Measurements from ENCODE around the gene FIGNL1. TPM values are rescaled to one million over a fixed set of nuclear protein-coding genes. Genes with fewer than 3 reads are reported as not detected.

The FIGNL1 gene
- total RNA-seq, 1 experiment from 2014 or later: 6.4 TPM

- TF ChIP-seq KAT7 (CRISPR knock-in tag; IDR thresholded peaks at IDR 0.05; ENCODE audit: borderline replicate concordance) (no peak), PRDM15 (CRISPR knock-in tag; IDR thresholded peaks at IDR 0.05) (no peak), AR (CRISPR knock-in tag; IDR thresholded peaks at IDR 0.05) (no peak), ESRRA (CRISPR knock-in tag; IDR thresholded peaks at IDR 0.05; ENCODE audit: borderline replicate concordance) (no peak), ZNF671 (CRISPR knock-in tag; IDR thresholded peaks at IDR 0.05) (no peak), E2F1 (CRISPR knock-in tag; IDR thresholded peaks at IDR 0.05) (no peak), TCF7 (CRISPR knock-in tag; IDR thresholded peaks at IDR 0.05; ENCODE audit: low read depth) (no peak), SMAD3 (CRISPR knock-in tag; IDR thresholded peaks at IDR 0.05; ENCODE audit: borderline replicate concordance) (no peak), TEAD1 (CRISPR knock-in tag; IDR thresholded peaks at IDR 0.05) (no peak), ZBTB43 (CRISPR knock-in tag; IDR thresholded peaks at IDR 0.05) (no peak), SOX15 (CRISPR knock-in tag; IDR thresholded peaks at IDR 0.05) (no peak)
- TF ChIP-seq, protein P1, sequence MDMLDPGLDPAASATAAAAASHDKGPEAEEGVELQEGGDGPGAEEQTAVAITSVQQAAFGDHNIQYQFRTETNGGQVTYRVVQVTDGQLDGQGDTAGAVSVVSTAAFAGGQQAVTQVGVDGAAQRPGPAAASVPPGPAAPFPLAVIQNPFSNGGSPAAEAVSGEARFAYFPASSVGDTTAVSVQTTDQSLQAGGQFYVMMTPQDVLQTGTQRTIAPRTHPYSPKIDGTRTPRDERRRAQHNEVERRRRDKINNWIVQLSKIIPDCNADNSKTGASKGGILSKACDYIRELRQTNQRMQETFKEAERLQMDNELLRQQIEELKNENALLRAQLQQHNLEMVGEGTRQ (CRISPR knock-in tag; IDR thresholded peaks at IDR 0.05): no peak
- TF ChIP-seq, protein P2, sequence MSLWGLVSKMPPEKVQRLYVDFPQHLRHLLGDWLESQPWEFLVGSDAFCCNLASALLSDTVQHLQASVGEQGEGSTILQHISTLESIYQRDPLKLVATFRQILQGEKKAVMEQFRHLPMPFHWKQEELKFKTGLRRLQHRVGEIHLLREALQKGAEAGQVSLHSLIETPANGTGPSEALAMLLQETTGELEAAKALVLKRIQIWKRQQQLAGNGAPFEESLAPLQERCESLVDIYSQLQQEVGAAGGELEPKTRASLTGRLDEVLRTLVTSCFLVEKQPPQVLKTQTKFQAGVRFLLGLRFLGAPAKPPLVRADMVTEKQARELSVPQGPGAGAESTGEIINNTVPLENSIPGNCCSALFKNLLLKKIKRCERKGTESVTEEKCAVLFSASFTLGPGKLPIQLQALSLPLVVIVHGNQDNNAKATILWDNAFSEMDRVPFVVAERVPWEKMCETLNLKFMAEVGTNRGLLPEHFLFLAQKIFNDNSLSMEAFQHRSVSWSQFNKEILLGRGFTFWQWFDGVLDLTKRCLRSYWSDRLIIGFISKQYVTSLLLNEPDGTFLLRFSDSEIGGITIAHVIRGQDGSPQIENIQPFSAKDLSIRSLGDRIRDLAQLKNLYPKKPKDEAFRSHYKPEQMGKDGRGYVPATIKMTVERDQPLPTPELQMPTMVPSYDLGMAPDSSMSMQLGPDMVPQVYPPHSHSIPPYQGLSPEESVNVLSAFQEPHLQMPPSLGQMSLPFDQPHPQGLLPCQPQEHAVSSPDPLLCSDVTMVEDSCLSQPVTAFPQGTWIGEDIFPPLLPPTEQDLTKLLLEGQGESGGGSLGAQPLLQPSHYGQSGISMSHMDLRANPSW (CRISPR knock-in tag; conservative IDR thresholded peaks at IDR 0.05; ENCODE audit: low read depth): no peak
- TF ChIP-seq, protein P3, sequence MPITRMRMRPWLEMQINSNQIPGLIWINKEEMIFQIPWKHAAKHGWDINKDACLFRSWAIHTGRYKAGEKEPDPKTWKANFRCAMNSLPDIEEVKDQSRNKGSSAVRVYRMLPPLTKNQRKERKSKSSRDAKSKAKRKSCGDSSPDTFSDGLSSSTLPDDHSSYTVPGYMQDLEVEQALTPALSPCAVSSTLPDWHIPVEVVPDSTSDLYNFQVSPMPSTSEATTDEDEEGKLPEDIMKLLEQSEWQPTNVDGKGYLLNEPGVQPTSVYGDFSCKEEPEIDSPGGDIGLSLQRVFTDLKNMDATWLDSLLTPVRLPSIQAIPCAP (CRISPR knock-in tag; IDR thresholded peaks at IDR 0.05): no peak
- TF ChIP-seq, protein P4, sequence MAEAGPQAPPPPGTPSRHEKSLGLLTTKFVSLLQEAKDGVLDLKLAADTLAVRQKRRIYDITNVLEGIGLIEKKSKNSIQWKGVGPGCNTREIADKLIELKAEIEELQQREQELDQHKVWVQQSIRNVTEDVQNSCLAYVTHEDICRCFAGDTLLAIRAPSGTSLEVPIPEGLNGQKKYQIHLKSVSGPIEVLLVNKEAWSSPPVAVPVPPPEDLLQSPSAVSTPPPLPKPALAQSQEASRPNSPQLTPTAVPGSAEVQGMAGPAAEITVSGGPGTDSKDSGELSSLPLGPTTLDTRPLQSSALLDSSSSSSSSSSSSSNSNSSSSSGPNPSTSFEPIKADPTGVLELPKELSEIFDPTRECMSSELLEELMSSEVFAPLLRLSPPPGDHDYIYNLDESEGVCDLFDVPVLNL (CRISPR knock-in tag; IDR thresholded peaks at IDR 0.05; ENCODE audit: borderline replicate concordance, low read depth): no peak
- ChIA-PET CTCF (no interaction called here), POLR2A (no interaction called here)
- no peaks in the 10 kb centered on the region for H3K9me3 Mint-ChIP-seq
- no peak for DNase-seq (ENCODE audit: low spot score)
- H3K36me3 Mint-ChIP-seq: no peaks in the 10 kb centered on the region
- H3K4me1 Mint-ChIP-seq: peaks cover 17% of the 10 kb centered on the region
- peaks cover 23% of the 10 kb centered on the region for H3K27me3 Mint-ChIP-seq (ENCODE audit: low read depth)
- no peak overlapping the region for H3K27ac Mint-ChIP-seq
- ATAC-seq: no peak
- H3K4me3 Mint-ChIP-seq: no peak overlapping the region
Measured at GRCh38 chr7:50471970-50472369, 21.8 kb upstream of the FIGNL1 start.

Data from WTC11 (cell line).